AG10803 (cell line): ENCODE results near the gene IRAG1.
A peak's percentile ranks its signal among the peaks of the same experiment; 100 is the strongest.

Source experiments
- DNase-seq: peaks from one replicate; pipeline ENCODE4 v3.0.0; 2010; ENCODE audit warnings: low read depth
- H3K4me3 ChIP-seq: 2 replicates; pipeline ENCODE4 v1.5.1; 2011; ENCODE audit warnings: mild to moderate bottlenecking, low read length, control low read depth
- CTCF ChIP-seq: conservative IDR thresholded peaks from 2 replicates; pipeline ENCODE4 v1.5.1; 2011; ENCODE audit warnings: mild to moderate bottlenecking, low read length, control low read depth, inconsistent platforms

Gene IRAG1

GRCh38 chr11:10693509-10694081 lies at the start of gene IRAG1:
TSS of gene IRAG1 (minus strand) at chr11:10693755. CDS start at chr11:10693602, 153 bp downstream.
- peak; percentile 67 for DNase-seq
- no peak for TF ChIP-seq CTCF
- H3K4me3 ChIP-seq = peak within 1 kb of the TSS; percentile 67

GRCh38 chr11:10742460-10743208 lies 49.1 kb upstream of the IRAG1 start:
- TF ChIP-seq CTCF = no peak
- H3K4me3 ChIP-seq = no peak overlapping the region
- peak; percentile 64 for DNase-seq

- peak; percentile 97 for DNase-seq
- H3K4me3 ChIP-seq = peak overlapping the region; percentile 48
- peak; percentile 94 for TF ChIP-seq CTCF
Observed at GRCh38 chr11:10735481-10736475, 42.2 kb upstream of the IRAG1 start.

GRCh38 chr11:10731064-10731680 lies 37.6 kb upstream of the IRAG1 start:
- no peak overlapping the region for H3K4me3 ChIP-seq
- no peak for TF ChIP-seq CTCF
- no peak for DNase-seq

GRCh38 chr11:10730151-10730550 lies 36.6 kb upstream of the IRAG1 start:
- no peak overlapping the region for H3K4me3 ChIP-seq
- TF ChIP-seq CTCF = no peak
- DNase-seq = peak; percentile 72

GRCh38 chr11:10728789-10729472 lies 35.4 kb upstream of the IRAG1 start:
- TF ChIP-seq CTCF = no peak
- peak; percentile 81 for DNase-seq
- no peak overlapping the region for H3K4me3 ChIP-seq
